Smooth muscle cell (in vitro differentiated cells): ENCODE results near the gene IMMP2L. TPM values are rescaled to one million over a fixed set of nuclear protein-coding genes. Genes with fewer than 3 reads are reported as not detected.

Experiments used
- DNase-seq: peaks from one replicate; lab custom pipeline; 2025; ENCODE audit not compliant: unreplicated experiment; lab: John Stamatoyannopoulos, UW
- H2AFZ ChIP-seq: fragments of 200-600 bp; sonication (generic); 2 replicates; pipeline ENCODE4 v1.6.0; 2016; ENCODE audit warnings: antibody characterized with exemption, low read depth, mild to moderate bottlenecking
- H3F3A ChIP-seq: fragments of 200-600 bp; sonication (generic); 2 replicates; pipeline ENCODE4 v1.6.0; 2017; ENCODE audit warnings: antibody characterized with exemption, low read depth
- H3K27ac ChIP-seq: fragments of 200-600 bp; sonication (generic); 2 replicates; pipeline ENCODE4 v1.5.1; 2016; ENCODE audit warnings: low read depth, mild to moderate bottlenecking
- H3K27me3 ChIP-seq: fragments of 200-600 bp; sonication (generic); 2 replicates; pipeline ENCODE4 v1.6.1; 2016; ENCODE audit warnings: low read depth, mild to moderate bottlenecking
- H3K36me3 ChIP-seq: fragments of 200-600 bp; sonication (generic); 2 replicates; pipeline ENCODE4 v1.5.1; 2016; ENCODE audit warnings: low read depth
- H3K4me1 ChIP-seq: fragments of 200-600 bp; sonication (generic); 2 replicates; pipeline ENCODE4 v1.5.1; 2016; ENCODE audit warnings: low read depth
- H3K4me2 ChIP-seq: fragments of 200-600 bp; sonication (generic); 2 replicates; pipeline ENCODE4 v1.6.0; 2016; ENCODE audit warnings: mild to moderate bottlenecking
- H3K4me3 ChIP-seq: fragments of 200-600 bp; sonication (generic); 2 replicates; pipeline ENCODE4 v1.5.1; 2016; ENCODE audit warnings: mild to moderate bottlenecking
- H3K79me2 ChIP-seq: fragments of 200-600 bp; sonication (generic); 2 replicates; pipeline ENCODE4 v1.6.0; 2016; ENCODE audit warnings: low read depth, mild to moderate bottlenecking
- H3K9ac ChIP-seq: fragments of 200-600 bp; sonication (generic); 2 replicates; pipeline ENCODE4 v1.6.0; 2016; ENCODE audit warnings: low read depth
- H3K9me3 ChIP-seq: fragments of 200-600 bp; sonication (generic); replicated peaks from 2 replicates; pipeline ENCODE4 v1.5.1; 2016; ENCODE audit warnings: low read depth
- H4K20me1 ChIP-seq: fragments of 200-600 bp; sonication (generic); 2 replicates; pipeline ENCODE4 v1.6.0; 2016; ENCODE audit warnings: low read depth
- CTCF ChIP-seq: fragments of 200-600 bp; sonication (generic); IDR thresholded peaks from 2 replicates; pipeline ENCODE4 v1.5.1; 2017; ENCODE audit warnings: borderline replicate concordance, mild to moderate bottlenecking, antibody characterized with exemption; ENCODE audit not compliant: insufficient read depth, poor library complexity, severe bottlenecking
- WGBS: methylation state at CpG from one replicate; pipeline ENCODE4 v1.1.7; 2016; ENCODE audit warnings: low lambda C conversion rate; 5-methylcytosine and 5-hydroxymethylcytosine counted together
- polyA plus RNA-seq: library from polyadenylated mRNA; unstranded; fragments of >200 nt; fragmentation: Nextera tagmentation; extraction: Ambion mirVana; gene quantifications from 2 replicates; pipeline ENCODE4 v1.2.1, GENCODE V29; 2016
- total RNA-seq: library from RNA; depleted of rRNA; stranded (reverse); fragments of >200 nt; gene quantifications from 2 replicates; pipeline ENCODE4 v1.2.3, GENCODE V29; 2014

IMMP2L gene
- total and polyA plus RNA-seq, 2 experiments from 2014 or later, result 10.9 to 11.1 TPM

GRCh38 chr7:111516612-111517011 is 45.7 kb downstream of the IMMP2L start:
- no peak overlapping the region for H3K4me3 ChIP-seq
- H3K27me3 ChIP-seq, result no peaks in the 10 kb centered on the region
- no peaks in the 10 kb centered on the region for H3K9me3 ChIP-seq
- no peak for TF ChIP-seq CTCF
- 80% methylated on average over 4 of the region's 4 CpGs for WGBS
- H3K27ac ChIP-seq, result no peak overlapping the region
- no peaks in the 10 kb centered on the region for H3K79me2 ChIP-seq
- H4K20me1 ChIP-seq, result no peaks in the 10 kb centered on the region
- H3K4me1 ChIP-seq, result no peaks in the 10 kb centered on the region
- no peaks in the 10 kb centered on the region for H3K36me3 ChIP-seq
- no peaks in the 10 kb centered on the region for H3F3A ChIP-seq
- no peak for DNase-seq
- no peak overlapping the region for H3K9ac ChIP-seq
- H2AFZ ChIP-seq, result no peak overlapping the region
- H3K4me2 ChIP-seq, result no peak overlapping the region

DNA sequence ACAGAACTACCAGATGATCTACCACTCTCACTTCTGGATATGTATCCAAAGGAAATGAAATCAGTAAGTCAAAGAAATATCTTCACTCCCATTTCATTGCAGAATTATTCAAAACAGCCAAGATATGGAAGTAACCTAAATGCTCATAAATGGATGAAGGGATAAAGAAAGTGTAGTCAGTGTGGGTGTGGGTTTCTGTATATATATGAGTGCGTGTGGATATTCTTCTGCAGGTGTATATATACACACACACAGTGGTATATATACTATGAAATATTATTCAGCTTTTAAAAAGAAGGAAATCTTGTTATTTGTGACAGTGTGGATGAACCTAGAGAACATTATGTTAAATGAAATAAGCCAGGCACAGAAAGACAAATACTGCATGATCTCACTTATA is 48.7 kb downstream of the IMMP2L start:
- no peaks in the 10 kb centered on the region for H3K79me2 ChIP-seq
- H3K4me2 ChIP-seq, result no peak overlapping the region
- no peak for DNase-seq
- TF ChIP-seq CTCF, result no peak
- no peak overlapping the region for H2AFZ ChIP-seq
- no peaks in the 10 kb centered on the region for H4K20me1 ChIP-seq
- H3K36me3 ChIP-seq, result no peaks in the 10 kb centered on the region
- H3F3A ChIP-seq, result no peaks in the 10 kb centered on the region
- no peaks in the 10 kb centered on the region for H3K9me3 ChIP-seq
- WGBS, result 91% methylated on average over 1 of the region's 1 CpG
- H3K4me1 ChIP-seq, result no peaks in the 10 kb centered on the region
- H3K9ac ChIP-seq, result no peak overlapping the region
- H3K4me3 ChIP-seq, result no peak overlapping the region
- no peaks in the 10 kb centered on the region for H3K27me3 ChIP-seq
- H3K27ac ChIP-seq, result no peak overlapping the region

GRCh38 chr7:111511845-111512244 is 50.4 kb downstream of the IMMP2L start:
- TF ChIP-seq CTCF, result no peak
- Histone ChIP-seq H3K9ac (no peak overlapping the region), H3K4me3 (no peak overlapping the region), H4K20me1 (no peaks in the 10 kb centered on the region), H3K27me3 (no peaks in the 10 kb centered on the region), H2AFZ (no peak overlapping the region), H3K79me2 (no peaks in the 10 kb centered on the region), H3K9me3 (no peaks in the 10 kb centered on the region), H3K4me2 (no peak overlapping the region), H3K36me3 (no peaks in the 10 kb centered on the region), H3F3A (no peaks in the 10 kb centered on the region), H3K27ac (no peak overlapping the region), H3K4me1 (no peaks in the 10 kb centered on the region)
- 93% methylated on average over 4 of the region's 4 CpGs for WGBS
- no peak for DNase-seq

GRCh38 chr7:111510584-111511378 is 51.5 kb downstream of the IMMP2L start:
- no peaks in the 10 kb centered on the region for H3K4me1 ChIP-seq
- H2AFZ ChIP-seq, result no peak overlapping the region
- no peak for TF ChIP-seq CTCF
- 98% methylated on average over 3 of the region's 3 CpGs for WGBS
- H3F3A ChIP-seq, result no peaks in the 10 kb centered on the region
- no peaks in the 10 kb centered on the region for H4K20me1 ChIP-seq
- no peak overlapping the region for H3K27ac ChIP-seq
- H3K27me3 ChIP-seq, result no peaks in the 10 kb centered on the region
- no peaks in the 10 kb centered on the region for H3K79me2 ChIP-seq
- no peak overlapping the region for H3K4me2 ChIP-seq
- no peaks in the 10 kb centered on the region for H3K36me3 ChIP-seq
- H3K9me3 ChIP-seq, result no peaks in the 10 kb centered on the region
- no peak overlapping the region for H3K4me3 ChIP-seq
- DNase-seq, result no peak
- H3K9ac ChIP-seq, result no peak overlapping the region
